HuH-7 (cell line): ENCODE results near the gene RSL1D1.
A peak's percentile ranks its signal among the peaks of the same experiment; 100 is the strongest.

ENCODE experiments used
- DNase-seq: peaks from one replicate; pipeline ENCODE4 v3.0.0; 2011; ENCODE audit warnings: low spot score

RSL1D1 gene

DNA sequence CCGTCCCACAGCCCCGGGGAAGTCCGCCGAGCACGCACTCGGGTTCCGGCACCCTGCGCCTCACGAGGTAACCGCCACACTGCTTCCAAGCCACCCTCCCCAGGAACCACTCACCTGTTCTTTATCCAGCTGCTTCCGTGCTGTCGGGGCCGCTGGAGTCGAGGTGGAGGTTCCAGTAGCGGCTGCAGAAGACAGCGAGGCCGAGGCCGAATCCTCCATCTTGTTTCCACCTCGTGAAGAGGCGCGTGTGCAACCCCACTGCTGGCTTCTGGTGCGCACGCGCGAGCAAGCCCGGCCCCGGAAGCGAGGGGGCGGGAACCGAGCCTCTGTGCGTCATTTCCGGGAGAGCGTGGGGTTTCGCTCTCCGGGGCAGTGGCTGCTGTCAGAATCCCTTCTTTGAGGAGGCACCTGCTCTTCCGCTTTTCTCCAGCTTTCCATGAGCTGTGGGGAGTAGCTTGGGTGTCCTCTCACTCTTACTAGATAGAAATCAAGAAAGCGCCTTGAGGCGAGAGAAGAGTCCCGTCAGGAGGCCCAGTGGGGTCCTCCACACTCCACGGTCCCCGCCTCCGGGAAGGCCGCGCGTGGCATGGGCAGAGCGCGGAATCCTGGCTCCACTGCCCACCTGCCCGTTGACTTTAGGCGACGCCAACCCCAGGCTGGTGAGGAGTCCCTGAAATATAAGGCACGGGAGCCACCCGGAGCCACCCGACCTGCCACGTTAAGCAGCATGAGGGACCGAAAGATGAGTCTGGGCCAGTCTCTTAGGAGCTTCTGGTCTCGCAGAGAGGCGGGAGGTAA, at the start of gene RSL1D1:
TSS of gene RSL1D1 (minus strand) at position 249 of the 798 bp plus-strand sequence. CDS start at position 219, 30 bp downstream.
- DNase-seq, result peak; percentile 92

DNA sequence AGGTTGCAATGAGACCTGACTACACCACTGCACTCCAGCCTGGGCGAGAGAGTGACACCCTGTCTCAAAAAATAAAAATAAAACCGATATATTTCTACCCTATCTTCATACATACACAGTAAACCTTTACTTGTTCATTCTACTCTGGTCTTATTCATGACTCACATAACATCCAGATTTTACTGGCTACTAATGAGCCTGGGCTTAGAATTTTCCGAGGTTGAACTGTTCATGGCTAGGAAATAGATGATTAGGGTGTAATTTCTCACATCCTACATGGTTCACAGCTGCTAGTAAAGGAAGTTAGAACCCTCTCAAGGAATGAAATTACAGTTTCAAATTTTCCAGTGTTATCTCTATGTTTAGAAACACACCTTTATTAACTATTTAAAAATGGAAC, 49.7 kb upstream of the RSL1D1 start:
- DNase-seq, result no peak

DNA sequence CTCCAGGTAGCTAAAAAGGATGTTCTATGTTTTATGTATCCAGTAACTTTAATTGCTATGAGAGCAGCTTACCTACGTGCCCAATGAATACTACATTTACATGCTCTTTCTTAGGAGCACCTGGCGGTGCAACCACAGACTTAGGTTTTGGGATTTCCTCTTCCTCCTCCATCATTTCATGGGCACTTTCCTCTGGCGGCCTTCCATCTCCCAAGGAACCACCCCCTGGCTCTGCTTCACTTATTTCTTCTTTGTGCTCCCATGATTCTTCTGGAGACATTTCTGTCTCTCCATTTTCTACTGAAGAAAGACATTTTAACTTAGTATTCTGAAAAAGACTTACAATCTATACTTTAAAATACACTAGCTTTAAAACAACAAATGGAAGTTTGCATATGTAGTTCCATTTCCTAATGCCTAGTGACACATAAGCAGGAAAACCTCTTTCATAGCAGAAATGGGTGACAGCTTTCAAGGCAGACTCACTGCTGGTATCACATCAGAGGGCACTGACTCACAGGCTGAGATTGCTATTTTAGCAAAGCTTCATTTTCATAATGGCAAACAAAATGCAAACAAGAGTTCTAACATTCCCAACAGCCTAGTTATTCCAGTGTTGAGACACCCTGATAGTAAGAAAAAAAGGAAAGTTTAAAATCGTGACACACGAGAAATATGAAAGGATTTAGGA, 45.3 kb upstream of the RSL1D1 start:
- DNase-seq, result no peak

DNA sequence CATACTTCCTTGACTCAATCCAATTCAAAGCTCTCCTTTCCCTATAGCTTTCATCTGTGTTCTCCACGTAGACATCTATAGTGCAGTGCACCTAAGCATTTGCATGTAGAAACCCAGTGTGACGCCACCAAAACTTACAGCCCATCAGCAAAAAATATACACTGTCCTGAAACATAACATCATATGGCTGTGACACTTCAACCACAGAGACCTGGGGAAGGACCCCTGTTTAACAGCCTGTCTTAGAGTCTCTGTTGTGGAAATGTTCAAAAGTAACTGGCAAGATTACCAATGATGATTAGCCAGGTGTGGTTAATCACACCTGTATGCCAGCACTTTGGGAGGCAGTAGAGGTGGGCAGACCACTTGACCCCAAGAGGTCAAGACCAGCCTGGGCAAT, 42.2 kb upstream of the RSL1D1 start:
- no peak for DNase-seq

DNA sequence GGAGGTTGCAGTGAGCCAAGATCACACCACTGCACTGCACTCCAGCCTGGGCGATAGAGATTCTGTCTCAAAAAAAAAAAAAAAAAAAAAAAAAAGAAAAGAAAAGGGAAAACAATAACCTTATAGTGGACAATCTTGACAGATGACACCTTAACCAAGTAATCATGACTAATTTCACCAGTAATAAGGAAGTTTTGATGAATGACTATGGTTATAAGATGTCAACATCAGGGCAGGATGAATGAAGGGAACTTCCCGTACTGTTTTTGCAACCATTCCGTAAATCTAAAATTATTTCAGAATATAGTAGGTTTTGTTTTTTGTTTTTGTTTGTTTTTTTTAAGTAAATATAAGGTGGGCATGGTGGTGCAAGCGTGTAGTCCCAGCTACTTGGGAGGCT, 41.4 kb upstream of the RSL1D1 start:
- DNase-seq, result no peak

DNA sequence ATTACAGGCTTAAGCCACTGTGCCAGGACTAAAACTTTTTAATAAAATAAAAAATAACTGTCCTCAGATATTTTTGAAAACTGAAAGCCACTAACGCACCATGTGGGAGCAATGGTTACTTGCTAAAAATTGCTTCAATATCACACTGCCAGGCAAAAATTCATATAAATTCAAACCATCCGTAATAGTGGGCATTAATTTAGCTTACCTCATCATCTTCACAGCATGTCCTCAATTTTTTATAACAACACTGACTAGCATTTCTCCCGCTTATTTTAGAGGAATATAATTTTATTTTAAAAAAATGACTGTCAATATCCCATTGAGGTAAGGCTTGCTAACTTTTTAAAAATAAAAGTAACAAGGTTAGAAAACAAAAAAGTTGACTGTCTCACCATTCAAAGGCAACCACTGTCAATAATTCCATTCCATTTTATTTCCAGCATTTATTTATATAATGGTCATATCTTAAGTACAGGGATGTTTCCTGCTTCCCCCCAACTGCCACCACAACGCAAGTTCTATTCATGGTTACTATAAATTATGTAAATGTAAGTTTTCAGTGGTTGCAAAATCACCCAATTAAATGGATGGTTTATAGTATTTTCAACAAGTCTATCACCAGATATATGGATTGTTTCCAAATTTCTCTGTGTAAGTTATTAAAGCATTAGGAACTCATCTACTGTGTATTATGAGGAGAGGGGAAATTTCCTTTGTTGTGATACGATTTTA, 39.1 kb upstream of the RSL1D1 start:
- no peak for DNase-seq

DNA sequence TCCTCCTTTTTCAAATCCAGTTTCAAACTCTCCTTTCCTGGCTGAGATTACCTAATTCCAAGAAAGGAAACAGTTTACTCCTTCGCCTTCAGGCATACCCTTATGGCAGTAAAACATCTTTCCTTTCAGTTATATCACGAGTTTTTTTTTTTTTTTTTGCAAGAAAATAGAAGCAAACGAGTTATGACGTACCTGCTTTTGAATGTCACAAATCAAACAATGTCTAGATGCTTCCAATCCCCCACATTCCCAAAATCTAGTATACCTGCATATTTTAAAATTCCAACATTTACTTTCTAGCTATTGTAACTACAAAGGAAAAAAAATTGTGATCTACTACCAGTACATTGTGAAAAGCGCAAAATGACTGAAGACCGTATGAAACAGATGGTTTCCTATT, 35.5 kb upstream of the RSL1D1 start:
- no peak for DNase-seq

DNA sequence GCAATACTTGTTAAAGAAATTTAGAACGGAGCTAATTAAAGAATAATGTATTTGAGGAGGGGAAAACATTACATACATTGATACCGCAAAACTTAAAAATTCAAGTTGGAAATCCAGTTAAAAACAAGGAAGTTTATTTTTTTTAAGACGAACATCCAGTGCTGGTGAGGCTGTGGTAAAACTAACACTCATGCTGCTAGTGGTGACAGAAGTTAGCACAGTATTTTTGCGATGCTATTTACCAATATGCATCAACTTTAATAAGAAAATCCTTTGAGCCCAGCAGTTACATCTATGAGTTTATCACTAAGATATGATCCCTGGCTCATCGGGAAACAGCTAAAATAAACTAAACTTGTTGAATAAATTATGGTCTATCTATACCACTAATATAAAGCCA, 32.7 kb upstream of the RSL1D1 start:
- DNase-seq, result no peak

DNA sequence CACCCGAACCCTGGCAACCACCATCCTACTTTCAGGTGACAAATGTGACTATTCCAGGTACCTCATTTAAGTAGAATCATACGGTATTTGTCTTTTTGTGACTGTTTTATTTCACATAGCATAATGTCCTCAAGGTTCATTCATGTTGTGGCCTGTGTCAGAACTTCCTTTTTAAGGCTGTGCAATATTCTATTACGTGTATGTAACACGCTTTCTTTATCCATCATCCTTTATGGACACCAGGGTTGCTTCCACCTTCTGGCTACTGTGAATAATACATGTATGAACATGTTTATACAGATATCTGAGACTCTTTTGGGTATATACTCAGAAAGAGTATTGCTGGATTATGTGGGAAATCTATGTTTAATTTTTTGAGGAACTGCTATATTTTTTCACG, 28.7 kb upstream of the RSL1D1 start:
- DNase-seq, result no peak

DNA sequence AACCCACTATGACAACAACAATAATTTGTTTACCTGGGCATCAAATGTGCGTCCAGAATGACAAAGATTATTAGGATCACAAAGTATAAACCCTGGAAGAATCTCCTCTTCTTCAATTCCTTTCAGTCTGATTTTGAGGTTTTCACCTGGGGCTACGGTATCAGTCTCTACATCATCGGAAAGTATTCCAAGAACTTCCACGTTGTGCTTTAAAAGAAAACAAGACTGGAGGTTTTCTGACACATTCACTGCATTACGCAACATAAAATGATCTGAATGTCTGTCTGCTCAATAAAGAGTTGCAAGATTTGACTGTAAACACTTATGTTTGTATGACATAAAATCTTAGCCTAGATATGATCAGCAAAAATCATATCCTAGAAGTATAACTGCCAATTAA, 26.0 kb upstream of the RSL1D1 start:
- DNase-seq, result no peak

DNA sequence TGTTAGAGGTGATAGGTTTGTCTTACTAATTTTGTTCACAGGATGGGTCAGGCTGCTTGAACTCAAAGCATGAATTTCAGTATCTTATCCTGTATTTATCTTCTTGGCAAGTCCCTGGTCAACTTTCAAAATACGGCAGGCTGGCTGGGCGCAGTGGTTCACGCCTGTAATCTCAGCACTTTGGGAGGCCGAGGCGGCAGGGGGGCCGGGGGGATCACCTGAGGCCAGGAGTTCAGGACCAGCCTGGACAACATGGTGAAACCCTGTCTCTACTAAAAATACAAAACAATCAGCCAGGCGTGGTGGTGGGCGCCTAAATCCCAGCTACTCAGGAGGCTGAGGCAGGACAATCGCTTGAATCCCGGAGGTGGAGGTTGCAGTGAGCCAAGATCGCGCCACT, 25.0 kb upstream of the RSL1D1 start:
- DNase-seq, result no peak

DNA sequence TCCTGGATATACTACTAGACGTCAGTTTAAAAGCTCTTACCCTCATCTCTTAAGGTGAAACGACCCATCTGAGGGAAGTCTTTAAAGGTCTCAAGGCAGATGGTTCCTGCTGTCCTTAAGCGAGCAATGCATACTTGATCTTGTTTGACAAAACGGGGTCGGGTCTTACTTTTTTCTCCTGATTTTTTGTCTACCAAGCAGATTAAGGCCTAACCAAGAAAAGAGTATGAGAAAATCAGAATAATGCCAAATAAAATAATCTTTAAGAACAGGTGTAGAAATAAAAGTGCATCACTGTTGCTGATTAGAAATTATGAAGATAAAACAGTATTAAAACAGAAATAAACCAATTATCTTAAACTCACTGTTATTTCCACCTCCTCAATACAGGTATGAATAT, 24.4 kb upstream of the RSL1D1 start:
- DNase-seq, result no peak

DNA sequence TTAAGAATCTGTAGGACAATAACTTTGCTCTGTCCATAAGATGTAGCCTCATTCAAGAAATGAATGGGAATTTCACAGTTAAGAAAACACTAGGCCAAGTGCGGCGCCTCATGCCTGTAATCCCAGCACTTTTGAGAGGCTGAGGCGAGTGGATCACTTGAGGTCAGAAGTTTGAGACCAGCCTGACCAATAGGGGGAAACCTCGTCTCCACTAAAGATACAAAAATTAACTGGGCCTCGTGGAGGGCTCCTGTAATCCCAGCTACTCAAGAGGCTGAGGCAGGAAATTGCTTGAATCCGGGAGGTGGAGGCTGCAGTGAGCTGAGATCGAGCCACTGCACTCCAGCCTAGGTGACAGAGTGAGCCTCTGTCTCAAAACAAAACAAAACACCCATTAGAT, 19.9 kb upstream of the RSL1D1 start:
- no peak for DNase-seq

DNA sequence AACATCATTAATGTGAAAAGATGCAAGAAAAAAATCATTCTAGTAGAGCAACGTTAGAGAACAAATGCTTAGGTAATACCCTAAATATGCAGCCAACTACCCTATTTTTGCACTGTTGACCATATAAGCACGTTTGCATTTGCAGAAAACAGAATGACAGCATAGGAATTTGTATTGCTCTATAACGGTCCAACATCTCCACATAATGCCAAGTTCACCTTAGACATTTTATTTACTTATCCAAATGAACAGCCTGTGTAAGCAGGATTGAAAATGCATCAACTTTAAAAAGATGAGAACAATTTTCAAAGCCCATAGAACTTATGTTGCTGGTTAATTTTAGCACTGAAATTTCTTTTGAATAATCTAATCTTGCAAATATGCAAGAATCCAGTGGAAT, 19.1 kb upstream of the RSL1D1 start:
- DNase-seq, result no peak

DNA sequence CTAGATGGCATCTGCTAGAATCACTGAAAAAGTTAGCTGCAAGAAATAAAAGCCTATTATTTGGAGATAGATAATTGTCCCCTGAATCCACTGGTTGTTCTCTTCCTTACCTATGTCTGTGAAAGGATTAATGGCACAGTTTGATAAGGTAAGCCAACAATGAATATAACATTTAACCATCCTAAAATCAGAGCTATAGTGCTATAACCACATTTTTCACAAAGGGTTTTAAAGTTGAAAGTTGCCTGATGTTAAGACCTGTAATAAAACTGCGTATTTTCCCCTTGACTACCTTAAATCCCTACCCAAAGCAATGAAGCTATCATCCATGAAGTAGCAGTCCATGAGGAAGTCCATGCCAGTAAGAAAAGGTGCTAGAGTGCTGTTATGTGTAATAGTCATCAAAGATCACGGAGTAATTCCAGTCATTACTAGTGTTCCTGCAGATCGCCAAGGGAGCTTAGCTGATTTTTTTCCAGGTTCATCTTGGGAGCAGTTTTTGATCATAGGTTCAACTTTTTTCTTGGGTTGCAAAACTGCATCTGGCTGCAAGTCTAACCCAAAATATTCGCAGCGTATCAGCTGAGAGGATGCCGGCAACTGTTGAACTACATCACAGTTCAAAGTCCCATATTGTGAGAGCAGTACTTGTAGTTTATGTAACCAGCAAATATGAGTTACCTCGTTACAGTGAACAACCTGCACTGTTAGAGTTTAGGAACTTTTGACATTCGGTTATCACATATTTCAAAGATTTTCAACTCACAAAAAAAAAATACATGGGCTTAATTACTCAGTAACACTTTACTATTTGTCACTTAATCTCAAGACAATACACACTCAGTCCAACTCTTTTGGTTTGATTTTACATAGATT, 18.2 kb upstream of the RSL1D1 start:
- peak; percentile 18 for DNase-seq

DNA sequence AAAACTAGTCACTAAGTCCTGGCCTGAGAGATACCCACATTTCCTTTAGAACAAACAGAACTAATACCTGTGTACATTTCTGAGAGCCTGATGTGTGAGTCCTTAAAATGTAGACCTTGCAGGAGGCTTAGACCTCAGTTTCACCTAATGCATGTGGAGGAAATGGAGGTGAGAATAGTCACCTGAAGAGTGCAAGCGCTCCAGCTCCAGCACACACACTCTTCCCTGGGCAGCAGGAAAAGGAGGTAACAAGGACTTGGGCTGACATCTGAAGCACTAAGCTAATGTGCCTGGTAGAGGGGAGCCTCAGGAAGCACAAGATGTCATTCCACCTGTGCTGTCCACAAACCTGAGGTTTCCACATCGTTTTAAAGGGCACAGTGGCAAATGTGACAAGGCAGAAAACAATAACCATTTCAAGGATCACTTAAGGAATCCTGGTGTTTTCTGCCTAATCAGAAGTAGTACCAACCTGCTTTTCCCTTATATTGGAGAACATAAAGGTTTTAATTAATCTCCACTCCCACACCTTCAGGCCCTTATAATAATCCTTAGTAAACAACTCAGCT, 17.2 kb upstream of the RSL1D1 start:
- no peak for DNase-seq

DNA sequence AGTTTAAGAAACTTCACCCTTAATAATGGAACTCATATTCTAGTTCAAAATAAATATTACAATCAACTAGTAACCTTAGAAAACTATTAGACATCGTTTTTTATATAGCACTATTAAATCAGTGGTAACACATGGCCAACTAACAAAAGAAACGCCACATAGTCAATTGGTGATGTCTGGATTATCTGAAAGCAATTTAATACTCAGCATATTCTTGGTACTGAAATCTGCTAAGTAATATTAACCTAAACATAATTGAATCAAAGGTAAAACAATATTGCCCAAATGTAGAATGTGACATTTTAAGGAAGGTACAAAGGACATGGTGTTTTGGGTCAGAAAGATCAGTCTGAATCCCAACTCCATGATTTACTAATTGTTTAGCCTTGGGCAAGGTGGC, 11.1 kb upstream of the RSL1D1 start:
- DNase-seq, result no peak

DNA sequence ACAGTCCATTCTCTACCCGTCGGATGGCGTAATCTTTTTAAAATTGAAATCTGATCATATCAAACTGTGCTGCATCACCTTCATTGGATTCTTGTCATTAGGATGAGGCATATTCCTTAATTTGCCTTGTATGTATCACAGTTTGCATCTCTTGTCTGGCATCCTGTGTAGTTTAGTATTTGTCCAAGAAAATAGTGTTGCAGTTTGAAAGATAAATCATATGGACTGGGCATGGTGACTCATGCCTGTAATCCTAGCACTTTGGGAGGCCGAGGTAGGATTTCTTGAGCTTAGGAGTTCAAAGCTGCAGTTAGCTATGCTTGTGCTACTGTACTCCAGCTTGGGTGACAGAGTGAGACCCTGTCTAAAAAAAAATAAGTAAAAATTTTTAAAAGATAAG, 5.8 kb upstream of the RSL1D1 start:
- no peak for DNase-seq

DNA sequence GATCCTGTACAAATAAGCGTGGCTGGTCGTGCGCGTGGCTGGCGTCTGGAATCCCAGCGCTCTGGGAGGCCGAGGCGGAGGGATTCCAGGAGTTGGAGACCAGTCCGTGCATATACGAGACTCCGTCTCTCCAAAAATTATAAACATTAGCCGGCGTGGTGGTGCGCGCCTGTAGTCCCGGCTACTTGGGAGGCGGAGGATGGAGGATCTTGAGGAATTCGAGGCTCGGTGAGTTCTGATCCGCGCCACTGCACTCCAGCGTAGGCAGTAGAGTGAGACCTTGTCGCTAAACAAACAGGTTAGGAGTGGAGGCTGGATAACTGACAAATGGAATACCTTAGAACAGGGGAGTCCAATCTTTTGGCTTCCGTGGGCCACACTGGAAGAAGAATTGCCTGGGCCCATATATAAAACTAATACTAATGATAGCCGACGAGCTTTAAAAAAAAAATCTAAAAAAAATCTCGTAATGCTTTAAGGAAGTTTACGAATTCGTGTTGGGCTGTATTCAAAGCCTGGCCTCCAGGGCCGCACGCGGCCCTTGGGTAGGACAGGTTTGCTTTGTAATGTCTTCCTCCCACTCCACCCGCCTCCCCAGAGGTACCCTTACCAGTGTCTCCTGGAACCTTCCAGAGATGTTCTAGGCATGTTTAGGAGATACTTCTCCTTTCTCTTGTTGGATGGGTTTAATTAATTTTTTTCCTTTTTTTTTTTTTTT, 909 bp upstream of the RSL1D1 start:
- peak; percentile 13 for DNase-seq

DNA sequence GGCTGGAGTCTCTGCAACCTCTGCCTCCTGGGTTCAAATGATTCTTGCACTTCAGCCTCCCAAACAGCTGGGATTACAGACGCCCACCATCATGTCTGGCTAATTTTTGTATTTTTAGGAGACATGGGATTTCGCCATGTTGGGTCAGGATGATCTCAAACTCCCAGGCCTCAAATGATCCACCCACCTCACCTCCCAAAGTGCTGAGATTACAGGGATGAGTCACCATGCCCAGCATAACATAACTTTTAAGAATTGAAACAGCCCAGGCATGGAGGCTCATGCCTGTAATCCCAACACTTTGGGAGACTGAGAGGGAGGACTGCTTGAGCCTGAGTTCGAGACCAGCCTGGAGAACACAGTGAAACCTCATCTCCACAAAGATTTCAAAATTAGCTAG, 2.5 kb downstream of the RSL1D1 start:
- DNase-seq, result no peak

DNA sequence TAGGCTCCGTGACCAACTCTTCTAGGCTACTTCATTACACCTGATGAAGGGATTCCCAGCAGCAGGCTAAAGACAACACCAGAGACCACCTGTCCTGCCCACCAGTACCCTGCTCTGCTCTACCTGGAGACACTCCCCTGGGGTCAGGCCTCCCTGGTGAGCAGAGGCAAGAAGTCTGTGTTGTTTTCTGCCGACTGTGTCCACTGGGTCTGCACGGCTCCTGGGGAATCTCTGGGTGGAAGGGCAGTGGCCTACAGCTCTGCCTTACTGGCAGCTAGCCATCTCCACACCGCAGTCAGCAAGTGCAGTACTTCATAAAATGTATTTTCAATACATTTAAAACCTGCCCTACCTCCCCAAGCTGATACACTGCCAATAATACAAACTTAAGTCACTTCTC, 6.8 kb downstream of the RSL1D1 start:
- DNase-seq, result no peak
